Ascending aorta (tissue), 2 donors: ENCODE measurements around the gene AP5Z1. TPM values are rescaled to one million over a fixed set of nuclear protein-coding genes. Genes with fewer than 3 reads are reported as not detected.
"Not testable (repeated sequence)": the region's sequence is repeated elsewhere in the genome, so short reads cannot be mapped to it uniquely, and the experiment has no call there.

Experiments used
- DNase-seq, 2 donors: peaks; one replicate each; pipeline ENCODE4 v3.0.0-alpha.2; 2019; ENCODE audit warnings: low spot score in 2 of 2
- H3K27ac ChIP-seq, 2 donors: fragments of 200-600 bp; sonication (generic); one replicate each; pipeline ENCODE4 v1.5.1; 2016 to 2017; ENCODE audit warnings: mild to moderate bottlenecking in 1 of 2
- H3K27me3 ChIP-seq: fragments of 200-600 bp; sonication (generic); one replicate; pipeline ENCODE4 v1.5.1; 2017
- H3K36me3 ChIP-seq, 2 donors: fragments of 200-600 bp; sonication (generic); one replicate each; pipeline ENCODE4 v1.5.1; 2016
- H3K4me1 ChIP-seq, 2 donors: fragments of 200-600 bp; sonication (generic); one replicate each; pipeline ENCODE4 v1.5.1; 2016 to 2017; ENCODE audit warnings: mild to moderate bottlenecking in 1 of 2
- H3K4me3 ChIP-seq, 2 donors: fragments of 200-600 bp; sonication (generic); one replicate each; pipeline ENCODE4 v1.5.1; 2016 to 2017; ENCODE audit warnings: mild to moderate bottlenecking in 1 of 2
- H3K9me3 ChIP-seq, 2 donors: fragments of 200-600 bp; sonication (generic); one replicate each; pipeline ENCODE4 v1.5.1; 2016
- CTCF ChIP-seq, 3 experiments: fragments of 200-600 bp in 2 of 3; fragments of 450-650 bp in 1 of 3; sonication (generic) in 2 of 3; IDR thresholded peaks; one replicate each; pipeline ENCODE4 v1.5.1; 2016 to 2019; ENCODE audit warnings: antibody characterized with exemption in 3 of 3, mild to moderate bottlenecking in 1 of 3, moderate library complexity in 1 of 3
- intact Hi-C: fragments of 100-400 bp; cut with DNase I; formaldehyde crosslinking; loops from one replicate; pipeline ENCODE4 v1.15.1; 2023
- total RNA-seq: library from RNA; depleted of rRNA; stranded (reverse); fragments of >200 nt; gene quantifications from one replicate; pipeline ENCODE4 v1.1.0, GENCODE V29; 2016

AP5Z1 gene
- total RNA-seq, 1 donor from 2014 or later = 115 TPM

- Histone ChIP-seq H3K36me3 (peaks cover 69 to 76% of the 10 kb centered on the region in 2 donors), H3K27ac (no peak overlapping the region), H3K4me1 (no peaks in the 10 kb centered on the region), H3K9me3 (no peaks in the 10 kb centered on the region), H3K4me3 (no peak overlapping the region), H3K27me3 (no peaks in the 10 kb centered on the region)
- TF ChIP-seq CTCF (IDR thresholded peaks at IDR 0.05) = no peak
- intact Hi-C loops = no loop called here
- DNase-seq = no peak
These were observed 14.6 kb downstream of the AP5Z1 start for GRCh38 chr7:4790078-4790465.

DNA sequence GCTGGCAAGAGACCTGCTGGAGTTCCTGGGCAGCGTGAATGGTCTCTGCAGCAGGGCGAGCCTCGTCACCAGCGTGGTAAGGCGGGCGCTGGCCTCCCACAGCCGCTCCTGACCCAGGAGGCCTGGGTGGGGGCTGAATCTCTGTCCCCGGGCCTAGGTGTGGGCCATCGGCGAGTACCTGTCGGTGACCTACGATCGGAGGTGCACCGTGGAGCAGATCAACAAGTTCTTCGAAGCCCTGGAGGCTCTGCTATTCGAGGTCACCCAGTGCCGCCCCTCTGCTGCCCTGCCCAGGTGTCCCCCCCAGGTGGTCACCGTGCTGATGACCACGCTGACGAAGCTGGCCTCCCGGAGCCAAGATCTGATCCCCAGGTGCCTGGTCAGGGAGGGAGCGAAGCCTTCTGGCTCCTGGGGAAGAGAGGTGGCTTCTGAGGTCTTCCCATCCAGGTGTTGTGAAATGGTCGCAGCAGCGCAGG, 15.1 kb downstream of the AP5Z1 start:
- intact Hi-C loops = no loop called here
- H3K36me3 ChIP-seq = peaks cover 64 to 73% of the 10 kb centered on the region in 2 donors
- TF ChIP-seq CTCF (IDR thresholded peaks at IDR 0.05) = no peak
- no peaks in the 10 kb centered on the region for H3K9me3 ChIP-seq
- no peak overlapping the region for H3K4me3 ChIP-seq
- no peaks in the 10 kb centered on the region for H3K4me1 ChIP-seq
- H3K27me3 ChIP-seq = no peaks in the 10 kb centered on the region
- no peak overlapping the region for H3K27ac ChIP-seq
- DNase-seq = no peak

- intact Hi-C loops = no loop called here
- Histone ChIP-seq H3K27ac (no peak overlapping the region), H3K4me1 (no peaks in the 10 kb centered on the region), H3K36me3 (peaks cover 58 to 67% of the 10 kb centered on the region in 2 donors), H3K4me3 (no peak overlapping the region), H3K27me3 (no peaks in the 10 kb centered on the region), H3K9me3 (no peaks in the 10 kb centered on the region)
- TF ChIP-seq CTCF (IDR thresholded peaks at IDR 0.05) = no peak
- DNase-seq = no peak
These were observed 15.8 kb downstream of the AP5Z1 start for GRCh38 chr7:4791101-4791737.

GRCh38 chr7:4791738-4792536, 16.5 kb downstream of the AP5Z1 start:
- intact Hi-C loops = no loop called here
- Histone ChIP-seq H3K27me3 (no peaks in the 10 kb centered on the region), H3K9me3 (no peaks in the 10 kb centered on the region), H3K36me3 (peaks cover 51 to 60% of the 10 kb centered on the region in 2 donors), H3K4me1 (no peaks in the 10 kb centered on the region), H3K27ac (no peak overlapping the region), H3K4me3 (peak overlapping the region; percentile 39 to 56)
- TF ChIP-seq CTCF (IDR thresholded peaks at IDR 0.05) = peak; percentile 44 to 68 (median 44)
- DNase-seq = no peak

DNA sequence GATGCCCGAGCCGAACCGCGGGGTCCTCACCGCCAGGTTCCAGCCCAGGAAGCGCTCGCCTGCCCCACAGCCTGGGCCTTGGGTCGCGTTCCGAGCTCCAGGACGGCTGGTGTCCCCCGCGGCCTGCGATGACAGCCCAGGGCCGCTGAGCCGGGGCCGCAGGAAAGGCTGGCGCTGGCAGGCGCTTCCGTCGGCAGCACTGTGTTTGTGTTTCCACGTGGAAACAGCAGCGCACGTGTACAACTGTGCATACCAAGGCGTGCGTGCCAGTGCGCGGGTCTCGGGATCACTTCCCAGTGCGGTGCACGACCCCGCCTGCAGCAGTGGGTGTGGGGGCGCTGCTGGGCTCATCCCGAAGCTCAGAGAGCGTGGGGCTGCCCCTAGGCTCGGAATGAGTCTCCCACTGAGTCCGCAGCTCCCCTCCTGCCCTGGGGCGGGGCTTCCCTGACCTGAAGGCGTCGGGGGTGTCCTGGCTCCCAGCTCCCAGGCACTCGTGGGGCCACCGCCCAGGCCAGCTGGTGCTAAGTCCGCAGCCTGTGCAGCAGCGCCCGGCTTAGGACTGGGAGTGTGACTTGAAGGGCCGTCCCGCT, 17.2 kb downstream of the AP5Z1 start:
- H3K36me3 ChIP-seq = peaks cover 44 to 53% of the 10 kb centered on the region in 2 donors
- H3K4me1 ChIP-seq = no peaks in the 10 kb centered on the region
- no peak for DNase-seq
- peak overlapping the region; percentile 39 to 56 for H3K4me3 ChIP-seq
- H3K27me3 ChIP-seq = no peaks in the 10 kb centered on the region
- intact Hi-C loops = no loop called here
- H3K27ac ChIP-seq = no peak overlapping the region
- H3K9me3 ChIP-seq = no peaks in the 10 kb centered on the region
- TF ChIP-seq CTCF (IDR thresholded peaks at IDR 0.05) = no peak

DNA sequence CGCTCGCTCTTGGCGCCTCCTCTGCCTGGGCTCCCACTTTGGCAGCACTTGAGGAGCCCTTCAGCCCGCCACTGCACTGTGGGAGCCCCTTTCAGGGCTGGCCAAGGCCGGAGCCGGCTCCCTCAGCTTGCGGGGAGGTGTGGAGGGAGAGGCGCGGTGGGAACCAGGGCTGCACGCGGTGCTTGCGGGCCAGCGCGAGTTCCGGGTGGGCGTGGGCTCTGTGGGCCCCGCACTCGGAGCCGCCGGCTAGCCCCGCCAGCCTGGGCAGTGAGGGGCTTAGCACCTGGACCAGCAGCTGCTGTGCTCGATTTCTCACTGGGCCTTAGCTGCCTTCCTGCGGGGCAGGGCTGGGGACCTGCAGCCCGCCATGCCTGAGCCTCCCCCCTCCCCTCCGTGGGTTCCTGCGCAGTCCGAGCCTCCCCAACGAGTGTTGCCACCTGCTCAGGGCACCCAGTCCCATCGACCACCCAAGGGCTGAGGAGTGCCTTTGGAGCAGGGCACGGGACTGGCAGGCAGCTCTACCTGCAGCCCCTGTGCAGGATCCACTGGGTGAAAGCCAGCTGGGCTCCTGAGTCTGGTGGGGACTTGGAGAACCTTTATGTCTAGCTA, 18.1 kb downstream of the AP5Z1 start:
- intact Hi-C loops = not testable (repeated sequence)

DNA sequence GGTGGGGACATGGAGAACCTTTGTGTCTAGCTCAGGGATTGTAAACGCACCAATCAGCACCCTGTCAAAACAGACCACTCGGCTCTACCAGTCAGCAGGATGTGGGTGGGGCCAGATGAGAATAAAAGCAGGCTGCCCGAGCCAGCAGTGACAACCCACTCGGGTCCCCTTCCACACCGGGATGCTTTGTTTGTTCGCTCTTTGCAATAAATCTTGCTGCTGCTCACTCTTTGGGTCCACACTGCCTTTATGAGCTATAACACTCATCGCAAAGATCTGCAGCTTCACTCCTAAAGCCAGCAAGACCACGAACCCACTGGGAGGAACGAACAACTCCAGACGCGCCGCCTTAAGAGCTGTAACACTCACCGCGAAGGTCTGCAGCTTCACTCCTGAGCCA, 18.7 kb downstream of the AP5Z1 start:
- H3K27ac ChIP-seq, H3K4me3 ChIP-seq, H3K9me3 ChIP-seq, H3K4me1 ChIP-seq, DNase-seq, intact Hi-C loops, H3K27me3 ChIP-seq: not testable (repeated sequence)
- peaks cover 28 to 38% of the 10 kb centered on the region in 2 donors for H3K36me3 ChIP-seq

More for the DNA sequence above, 18.1 kb downstream of the AP5Z1 start:
- peaks cover 35 to 45% of the 10 kb centered on the region in 2 donors for H3K36me3 ChIP-seq
- not testable (repeated sequence) for H3K27ac ChIP-seq, DNase-seq, H3K4me3 ChIP-seq, H3K27me3 ChIP-seq, H3K4me1 ChIP-seq, H3K9me3 ChIP-seq
